Activated CD4-positive, alpha-beta T cell treated with anti-CD3 and anti-CD28 coated beads, Interleukin-2, amount 50 U/mL, for 24 hours (primary cell): ENCODE measurements around the gene TESK2.
"Not testable (repeated sequence)": the region's sequence is repeated elsewhere in the genome, so short reads cannot be mapped to it uniquely, and the experiment has no call there.

Experiments
- DNase-seq, 2 donors: peaks; one replicate each; pipeline ENCODE4 v3.0.0-alpha.2; 2020; ENCODE audit warnings: low read depth in 1 of 2, low spot score in 1 of 2

The TESK2 gene

DNA sequence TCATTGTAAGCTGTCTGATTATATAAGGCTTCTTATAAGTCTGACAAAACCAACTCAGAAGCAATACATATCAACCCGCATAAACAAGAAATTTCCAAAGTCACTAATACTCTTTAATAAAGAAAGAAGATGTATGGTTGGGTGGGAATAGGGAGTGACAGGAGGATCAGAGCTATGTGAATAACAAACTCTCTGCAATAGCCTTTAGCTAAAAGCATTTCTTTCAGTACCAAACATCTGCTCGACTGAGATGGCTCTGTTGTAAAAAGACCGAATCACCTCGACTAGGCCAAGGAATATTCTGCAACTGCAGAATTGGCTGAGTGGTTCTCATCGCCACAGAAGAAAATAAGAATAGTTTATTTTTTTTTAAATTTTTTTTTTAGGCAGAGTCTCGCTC lies 111.4 kb downstream of the TESK2 start:
- no peak for DNase-seq

GRCh38 chr1:45378184-45378583 lies 112.8 kb downstream of the TESK2 start:
- DNase-seq, result no peak

- DNase-seq, result no peak
Measured at GRCh38 chr1:45375104-45376090, 115.6 kb downstream of the TESK2 start.

- no peak for DNase-seq
Measured at GRCh38 chr1:45373573-45373972, 117.4 kb downstream of the TESK2 start.

GRCh38 chr1:45370575-45370974 lies 120.4 kb downstream of the TESK2 start:
- DNase-seq, result no peak

DNA sequence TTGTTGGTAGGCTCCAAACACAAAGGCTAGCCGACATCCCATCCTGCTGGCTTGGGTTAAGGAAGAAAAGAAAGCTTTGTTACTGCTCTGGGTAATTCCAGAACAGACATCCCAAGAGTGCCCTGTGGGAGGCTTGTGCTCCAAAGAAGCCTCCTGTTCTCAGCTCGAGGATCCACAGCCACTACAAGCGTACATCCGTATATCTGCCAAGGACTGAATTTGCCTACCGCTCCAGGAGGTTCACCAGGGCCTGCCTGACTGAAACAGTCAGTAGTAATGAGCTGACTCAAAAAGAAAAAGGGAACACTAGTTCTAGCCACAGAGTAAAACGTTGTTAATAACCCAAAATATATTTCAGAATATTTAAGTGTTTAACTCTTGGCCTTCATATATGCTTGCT lies 125.9 kb downstream of the TESK2 start:
- no peak for DNase-seq

GRCh38 chr1:45364294-45364693 lies 126.7 kb downstream of the TESK2 start:
- no peak for DNase-seq

DNA sequence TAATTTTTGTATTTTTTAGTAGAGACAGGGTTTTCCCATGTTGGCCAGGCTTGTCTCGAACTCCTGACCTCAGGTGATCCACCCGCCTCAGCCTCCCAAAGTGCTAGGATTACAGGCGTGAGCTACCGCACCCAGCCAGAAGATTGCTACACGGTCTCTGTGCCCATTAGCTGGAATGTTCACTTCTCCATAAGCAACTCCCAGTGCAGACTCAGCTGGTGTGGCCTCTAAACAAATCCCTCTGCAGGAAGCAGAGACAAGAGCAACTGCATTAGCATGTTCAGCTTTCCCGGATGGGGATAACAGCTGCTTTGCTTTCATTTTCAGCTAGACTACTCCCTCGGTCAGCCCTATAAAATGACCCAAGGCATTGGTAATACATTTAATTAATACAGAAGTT lies 130.0 kb downstream of the TESK2 start:
- DNase-seq, result not testable (repeated sequence)

DNA sequence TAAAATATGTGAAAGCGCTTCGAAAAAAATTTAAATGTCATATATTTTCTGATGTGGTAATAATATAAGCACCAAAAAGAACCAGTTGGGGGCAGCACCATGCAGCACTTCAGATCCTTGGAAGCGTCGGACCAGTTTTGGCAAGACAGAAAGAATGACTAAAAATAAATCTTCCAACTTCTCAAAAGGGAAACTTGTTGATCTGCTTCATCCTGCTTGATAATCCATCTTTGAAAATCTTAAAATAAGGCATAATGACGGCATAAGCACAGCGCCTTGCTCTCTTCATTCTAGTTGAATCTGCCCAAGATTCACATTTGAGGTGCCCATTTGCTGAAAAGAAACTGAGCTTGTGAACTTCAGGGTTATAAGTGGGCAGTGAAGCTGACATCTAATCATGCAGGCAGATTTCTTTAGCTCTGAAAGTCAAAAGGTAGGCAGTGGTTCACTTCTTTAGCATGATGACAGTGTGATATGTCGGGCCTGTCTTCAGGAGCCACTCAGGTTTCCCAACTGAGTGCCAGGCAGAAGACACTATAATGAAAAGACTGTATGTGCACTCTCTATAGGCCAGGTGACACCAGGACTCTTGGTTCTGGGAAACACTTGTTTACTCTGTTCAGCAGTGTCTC lies 131.0 kb downstream of the TESK2 start:
- peak in 1 of 2 donors; percentile 35 for DNase-seq

DNA sequence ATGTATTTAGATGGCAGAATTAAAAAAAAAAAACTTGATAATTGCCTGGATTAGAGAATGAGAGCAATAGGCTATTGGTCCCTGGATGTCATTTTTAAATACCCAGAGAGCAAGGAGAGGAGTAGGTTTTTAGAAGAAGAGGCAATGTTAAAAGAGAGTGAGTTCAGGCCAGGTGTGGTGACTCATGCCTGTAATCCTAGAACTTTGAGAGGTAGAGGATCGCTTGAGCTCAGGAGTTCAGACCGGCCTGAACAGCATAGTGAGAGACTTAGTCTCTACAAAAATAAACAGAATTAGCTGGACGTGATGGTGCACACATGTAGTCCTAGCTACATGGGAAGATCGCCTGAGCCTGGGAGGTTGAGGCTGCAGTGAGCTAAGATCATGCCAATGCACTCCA lies 134.8 kb downstream of the TESK2 start:
- DNase-seq, result no peak

DNA sequence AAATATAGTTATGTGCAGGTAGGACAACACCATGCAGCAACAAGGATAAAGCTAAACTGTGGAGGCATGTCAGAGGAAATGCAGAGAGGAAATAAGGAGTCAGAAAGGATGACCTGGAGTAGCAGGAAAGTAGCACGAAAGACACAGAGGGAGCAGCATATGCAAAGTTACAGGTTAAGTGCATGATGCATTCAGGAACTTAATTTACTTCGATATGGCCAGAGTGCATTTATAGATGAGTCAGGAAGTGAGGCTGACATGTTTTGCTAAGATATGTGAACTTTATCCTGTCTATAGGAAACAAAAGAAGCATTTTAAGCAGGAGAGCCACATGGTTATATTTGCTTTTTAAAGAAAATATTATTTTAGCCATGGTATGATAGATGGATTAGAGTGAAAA lies 135.3 kb downstream of the TESK2 start:
- no peak for DNase-seq

GRCh38 chr1:45354838-45355237 lies 136.1 kb downstream of the TESK2 start:
- DNase-seq, result no peak

DNA sequence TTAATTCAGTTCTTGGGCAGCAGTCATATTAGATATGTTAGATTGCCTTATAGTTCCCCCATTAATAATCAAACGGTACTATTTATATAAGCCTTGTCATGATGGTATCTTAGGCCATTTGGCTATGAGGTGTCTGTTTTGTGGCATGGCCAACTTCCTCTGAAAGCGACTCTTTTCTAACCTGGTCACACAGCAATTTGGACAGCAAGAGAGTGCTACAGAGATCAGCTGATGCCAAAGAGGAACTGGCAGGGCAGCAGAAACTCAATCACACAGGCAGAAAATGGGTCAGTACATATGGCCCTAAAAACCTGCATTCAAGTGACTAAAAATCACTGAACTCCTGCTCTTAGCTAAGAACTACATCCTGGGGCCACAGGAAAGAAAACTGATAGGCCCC lies 137.3 kb downstream of the TESK2 start:
- DNase-seq, result no peak

DNA sequence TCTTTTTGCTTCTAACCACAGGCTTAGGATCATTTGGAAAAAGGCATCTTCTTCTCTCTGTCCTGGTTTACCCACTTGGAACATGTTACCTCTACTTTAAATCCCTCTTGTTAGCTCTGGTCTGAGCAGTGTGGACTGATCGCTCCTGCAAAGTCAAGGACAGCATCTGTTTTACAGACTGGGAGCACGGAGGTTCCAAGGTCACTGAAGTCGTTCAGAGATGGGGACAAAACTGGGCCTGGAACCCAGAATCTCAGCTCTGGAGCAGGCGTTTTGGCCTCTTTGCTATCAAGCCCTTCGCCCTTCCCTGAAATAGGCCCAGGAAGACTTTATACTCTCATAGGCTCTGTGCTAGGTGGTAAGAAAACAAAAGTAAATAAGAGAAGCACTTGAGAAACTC lies 139.5 kb downstream of the TESK2 start:
- DNase-seq, result no peak

GRCh38 chr1:45348966-45349677 lies 141.8 kb downstream of the TESK2 start:
- DNase-seq, result no peak

DNA sequence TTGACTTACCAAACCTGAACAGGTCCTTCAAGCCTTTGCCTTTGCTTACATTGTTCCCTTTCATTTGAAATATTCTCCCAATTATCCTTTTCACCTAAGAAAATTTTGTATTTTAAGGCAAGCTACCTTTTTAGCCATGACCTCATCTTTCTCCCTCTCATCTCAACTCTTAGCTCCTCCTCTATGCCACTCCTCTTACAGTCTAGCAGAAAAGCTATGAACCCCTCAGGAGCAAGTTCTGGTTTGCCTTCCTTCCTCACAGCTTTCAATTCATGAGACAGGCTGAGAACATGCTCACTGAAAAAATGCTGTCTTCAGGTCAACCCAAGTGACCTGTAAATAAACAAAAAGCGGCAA lies 142.4 kb downstream of the TESK2 start:
- DNase-seq, result no peak

DNA sequence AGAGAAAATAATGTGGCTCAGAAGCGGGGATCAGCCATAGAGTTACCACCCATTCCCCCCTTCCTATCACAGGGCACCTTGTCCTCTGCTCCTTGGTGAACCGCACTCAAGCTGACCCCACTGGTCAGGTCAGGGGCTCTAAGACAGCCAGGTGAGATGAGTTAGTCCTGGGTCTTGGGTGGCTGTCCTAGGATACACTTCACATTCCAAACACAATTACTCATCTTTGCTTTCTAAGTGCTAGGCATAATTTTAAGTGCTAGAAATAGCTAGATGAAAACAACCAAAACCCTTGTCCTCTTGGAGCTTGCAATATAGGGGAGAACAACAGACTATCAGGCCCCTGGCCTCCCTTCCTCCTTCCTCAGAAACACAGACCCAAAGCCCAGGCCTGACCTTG lies 142.9 kb downstream of the TESK2 start:
- DNase-seq, result no peak

DNA sequence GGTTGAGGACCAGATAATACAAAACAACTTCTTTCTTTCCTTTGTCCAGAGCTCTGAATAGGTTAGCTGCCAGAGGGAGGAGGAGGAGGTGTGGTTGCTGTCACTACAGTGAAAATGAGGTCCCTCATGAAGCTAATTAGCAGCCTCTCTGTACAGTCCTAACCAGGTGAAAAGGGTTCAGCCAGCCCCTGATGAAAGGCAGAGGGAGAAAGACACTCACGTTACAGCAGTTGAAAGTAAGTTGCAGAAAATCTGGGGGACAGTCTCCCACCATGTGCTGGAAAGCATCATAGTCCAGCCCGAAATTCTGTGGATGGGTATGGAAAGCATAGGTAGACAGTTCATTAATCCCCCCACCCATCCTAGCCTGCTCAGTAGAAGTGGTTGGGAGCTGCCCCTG lies 144.5 kb downstream of the TESK2 start:
- DNase-seq, result no peak

DNA sequence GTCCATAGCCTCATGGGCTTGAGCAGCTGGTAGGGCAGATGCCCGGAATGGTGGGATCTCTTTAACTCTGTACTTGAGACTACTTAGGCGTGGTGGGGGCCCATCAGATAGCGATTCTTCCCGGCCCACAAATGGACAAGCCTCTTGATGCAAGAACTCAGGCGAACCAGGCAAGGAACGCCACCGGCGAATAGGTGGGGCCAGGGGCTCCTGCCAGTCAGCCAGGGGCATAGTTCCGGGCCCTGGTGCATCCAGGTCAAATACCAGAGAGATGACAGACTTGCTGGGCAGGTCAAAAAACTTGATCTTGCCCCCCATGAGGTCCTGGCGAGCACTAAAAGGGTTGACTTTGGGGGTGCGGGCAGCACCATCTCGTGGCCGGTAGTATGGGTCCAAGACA lies 145.9 kb downstream of the TESK2 start:
- DNase-seq, result no peak

- DNase-seq, result no peak
Measured at GRCh38 chr1:45344499-45344898, 146.5 kb downstream of the TESK2 start.

DNA sequence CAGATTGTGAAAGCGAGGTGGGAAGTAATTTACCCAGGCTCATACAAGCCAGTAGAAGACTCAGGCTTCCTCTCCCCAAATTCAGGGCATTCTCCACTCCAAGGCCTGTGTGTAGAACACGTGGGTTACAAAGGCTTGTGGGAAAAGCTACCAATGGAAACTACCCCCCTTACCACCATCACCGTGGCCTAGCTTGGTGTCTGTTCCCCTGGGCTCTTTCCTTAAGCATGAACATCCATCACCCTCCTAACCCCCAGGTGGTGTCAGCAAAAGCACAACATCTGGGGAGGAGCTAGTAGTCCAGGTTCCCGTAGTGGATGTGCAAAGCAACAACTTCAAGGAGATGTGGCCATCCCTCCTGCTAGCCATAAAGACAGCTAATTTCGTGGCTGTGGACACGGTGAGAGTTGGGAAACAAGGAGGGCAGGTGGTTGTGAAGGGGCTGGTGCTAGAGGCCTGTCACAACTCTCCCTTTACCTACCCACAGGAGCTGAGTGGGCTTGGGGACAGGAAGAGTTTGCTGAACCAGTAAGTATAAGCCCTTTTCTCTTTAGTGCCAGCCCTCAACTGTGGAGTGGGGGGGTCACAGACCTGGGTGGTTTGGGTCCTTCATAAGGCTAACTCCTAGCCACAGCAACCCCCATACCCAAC lies 150.0 kb downstream of the TESK2 start:
- DNase-seq, result no peak
